MCF 10A (cell line): ENCODE results near the gene SLC44A3. TPM values are rescaled to one million over a fixed set of nuclear protein-coding genes. Genes with fewer than 3 reads are reported as not detected.

Source experiments
- BruUV-seq: library from RNA; stranded (reverse); fragments of 400-500 nt; replicated peaks from 2 replicates; lab custom pipeline; 2021; lab: Mats Ljungman, UMichigan
- CTCF ChIA-PET: fragments of 300-600 bp; sonication (Branson Sonifier 250); formaldehyde crosslinking; extraction: SDS; loops from one replicate; lab custom pipeline; 2021; ENCODE audit warnings: antibody characterized with exemption, inconsistent platforms; lab: Yijun Ruan, JAX
- POLR2A ChIA-PET: fragments of 300-600, 350-650 bp; sonication (Branson Sonifier 250); formaldehyde crosslinking; extraction: SDS; loops from one replicate; lab custom pipeline; 2020; ENCODE audit warnings: antibody characterized with exemption, inconsistent platforms; lab: Yijun Ruan, JAX
- DNase-seq: peaks from one replicate; pipeline ENCODE4 v3.0.0-alpha.2; 2018; ENCODE audit not compliant: unreplicated experiment
- H3K27ac Mint-ChIP-seq: one replicate; pipeline ENCODE4 v1.8.0; 2022; ENCODE audit warnings: mild to moderate bottlenecking, low read depth, mixed read lengths; ENCODE audit not compliant: unreplicated experiment
- H3K27me3 Mint-ChIP-seq: one replicate; pipeline ENCODE4 v1.8.0; 2022; ENCODE audit warnings: mixed read lengths; ENCODE audit not compliant: insufficient read depth, unreplicated experiment
- H3K36me3 Mint-ChIP-seq: one replicate; pipeline ENCODE4 v1.8.0; 2022; ENCODE audit warnings: mild to moderate bottlenecking, moderate library complexity, mixed read lengths; ENCODE audit not compliant: insufficient read depth, unreplicated experiment
- H3K4me1 Mint-ChIP-seq: one replicate; pipeline ENCODE4 v1.8.0; 2022; ENCODE audit warnings: mixed read lengths; ENCODE audit not compliant: insufficient read depth, unreplicated experiment
- H3K4me3 Mint-ChIP-seq: one replicate; pipeline ENCODE4 v1.8.0; 2022; ENCODE audit warnings: mild to moderate bottlenecking, moderate library complexity, mixed read lengths; ENCODE audit not compliant: unreplicated experiment
- H3K9me3 Mint-ChIP-seq: one replicate; pipeline ENCODE4 v1.8.0; 2022; ENCODE audit warnings: mixed read lengths; ENCODE audit not compliant: unreplicated experiment
- intact Hi-C: fragments of 100-400 bp; cut with micrococcal nuclease; formaldehyde crosslinking; loops from 2 replicates; pipeline ENCODE4 v1.14.1; 2022
- total RNA-seq: library from RNA; stranded (reverse); gene quantifications from 2 replicates; pipeline ENCODE4 v1.2.3, GENCODE V29; 2022
- TF ChIP-seq, protein P1 (sequence below): fragments of 200-600 bp; IDR thresholded peaks from one replicate; pipeline ENCODE4 v1.8.0; 2022; ENCODE audit warnings: antibody characterized with exemption, mild to moderate bottlenecking; ENCODE audit not compliant: unreplicated experiment

The SLC44A3 gene
- total RNA-seq, 1 experiment from 2014 or later: 2.8 TPM

DNA sequence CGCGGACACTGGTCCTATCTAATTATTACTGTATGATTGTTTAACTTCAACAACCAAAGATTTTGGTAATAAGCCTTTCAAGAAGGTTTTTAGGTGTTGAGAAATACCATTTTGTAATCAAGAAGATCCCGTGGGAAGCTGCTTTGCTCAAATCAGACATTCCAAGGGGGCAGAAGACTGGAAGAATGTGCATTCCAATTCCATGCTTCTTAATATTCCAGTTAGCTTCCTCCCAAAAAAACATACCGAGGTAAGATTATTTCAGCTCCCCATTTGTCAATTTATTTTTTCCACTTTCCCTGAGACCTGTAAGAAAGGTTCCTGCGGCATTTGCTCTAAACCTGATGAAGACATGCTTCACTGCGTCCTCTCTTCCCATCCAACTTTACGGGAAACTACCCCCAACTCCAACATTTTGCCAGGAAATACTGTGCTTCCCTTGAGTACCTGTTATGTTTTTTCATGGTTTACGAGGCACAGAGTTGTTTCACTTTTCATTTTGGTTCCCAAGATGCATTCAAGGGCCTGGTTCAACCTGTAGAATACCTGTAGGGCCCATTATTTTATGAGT is 102.7 kb downstream of the SLC44A3 start:
- Mint-ChIP-seq H3K27me3 (no peaks in the 10 kb centered on the region), H3K36me3 (no peaks in the 10 kb centered on the region), H3K9me3 (no peaks in the 10 kb centered on the region), H3K27ac (peak overlapping the region; percentile 60), H3K4me3 (peak overlapping the region; percentile 59), H3K4me1 (peaks cover 30% of the 10 kb centered on the region)
- CTCF ChIA-PET: interaction anchor here (1.0 to 1.5 kb wide), 3 partner anchors 68 to 120 kb away, joined by 4 to 5 read pairs (median 4); no protein-coding TSS in a partner anchor
- peak; percentile 16 for DNase-seq
- intact Hi-C loops: loop anchor here (10.0 kb wide), 1 partner anchor 52 kb away; no protein-coding TSS in a partner anchor
- POLR2A ChIA-PET: interaction anchor here (1.6 kb wide), 1 partner anchor 14 kb away, joined by 3 read pairs; no protein-coding TSS in a partner anchor
- TF ChIP-seq, protein P1, sequence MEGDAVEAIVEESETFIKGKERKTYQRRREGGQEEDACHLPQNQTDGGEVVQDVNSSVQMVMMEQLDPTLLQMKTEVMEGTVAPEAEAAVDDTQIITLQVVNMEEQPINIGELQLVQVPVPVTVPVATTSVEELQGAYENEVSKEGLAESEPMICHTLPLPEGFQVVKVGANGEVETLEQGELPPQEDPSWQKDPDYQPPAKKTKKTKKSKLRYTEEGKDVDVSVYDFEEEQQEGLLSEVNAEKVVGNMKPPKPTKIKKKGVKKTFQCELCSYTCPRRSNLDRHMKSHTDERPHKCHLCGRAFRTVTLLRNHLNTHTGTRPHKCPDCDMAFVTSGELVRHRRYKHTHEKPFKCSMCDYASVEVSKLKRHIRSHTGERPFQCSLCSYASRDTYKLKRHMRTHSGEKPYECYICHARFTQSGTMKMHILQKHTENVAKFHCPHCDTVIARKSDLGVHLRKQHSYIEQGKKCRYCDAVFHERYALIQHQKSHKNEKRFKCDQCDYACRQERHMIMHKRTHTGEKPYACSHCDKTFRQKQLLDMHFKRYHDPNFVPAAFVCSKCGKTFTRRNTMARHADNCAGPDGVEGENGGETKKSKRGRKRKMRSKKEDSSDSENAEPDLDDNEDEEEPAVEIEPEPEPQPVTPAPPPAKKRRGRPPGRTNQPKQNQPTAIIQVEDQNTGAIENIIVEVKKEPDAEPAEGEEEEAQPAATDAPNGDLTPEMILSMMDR: no peak
- no TSS peak for BruUV-seq

DNA sequence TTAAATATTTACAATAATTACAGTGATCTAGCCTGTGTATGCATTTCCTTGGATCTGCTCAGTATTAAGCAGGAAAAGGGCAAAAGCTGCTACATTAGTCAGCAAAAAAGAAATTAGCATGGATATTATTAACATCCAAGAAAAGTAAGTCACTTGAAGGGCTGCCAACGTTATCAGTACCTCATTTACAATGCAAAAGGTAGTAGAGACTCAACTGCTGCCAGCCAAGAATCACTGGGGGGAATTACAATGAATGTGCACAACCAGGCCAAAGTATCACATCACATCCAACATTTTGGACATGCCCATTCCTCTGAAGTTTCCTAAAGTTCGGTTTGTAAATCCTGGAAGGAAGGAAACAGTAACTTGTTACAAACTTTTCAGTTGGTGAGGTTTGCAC is 104.8 kb downstream of the SLC44A3 start:
- Mint-ChIP-seq H3K4me3 (peak overlapping the region; percentile 97), H3K27me3 (no peaks in the 10 kb centered on the region), H3K4me1 (peaks cover 24% of the 10 kb centered on the region), H3K27ac (peak overlapping the region; percentile 69), H3K9me3 (no peaks in the 10 kb centered on the region), H3K36me3 (no peaks in the 10 kb centered on the region)
- BruUV-seq: no TSS peak
- intact Hi-C loops: loop anchor here (10.0 kb wide), 1 partner anchor 50 kb away; no protein-coding TSS in a partner anchor
- peak; percentile 31 for DNase-seq
- CTCF ChIA-PET: interaction anchor here (1.4 to 3.1 kb wide), 3 partner anchors 70 to 119 kb away, joined by 3 to 14 read pairs (median 5); no protein-coding TSS in a partner anchor
- TF ChIP-seq, protein P1: no peak
- POLR2A ChIA-PET: interaction anchor here (0.7 to 2.1 kb wide), 6 partner anchors 14 to 82 kb away, joined by 3 to 11 read pairs (median 4); no protein-coding TSS in a partner anchor

DNA sequence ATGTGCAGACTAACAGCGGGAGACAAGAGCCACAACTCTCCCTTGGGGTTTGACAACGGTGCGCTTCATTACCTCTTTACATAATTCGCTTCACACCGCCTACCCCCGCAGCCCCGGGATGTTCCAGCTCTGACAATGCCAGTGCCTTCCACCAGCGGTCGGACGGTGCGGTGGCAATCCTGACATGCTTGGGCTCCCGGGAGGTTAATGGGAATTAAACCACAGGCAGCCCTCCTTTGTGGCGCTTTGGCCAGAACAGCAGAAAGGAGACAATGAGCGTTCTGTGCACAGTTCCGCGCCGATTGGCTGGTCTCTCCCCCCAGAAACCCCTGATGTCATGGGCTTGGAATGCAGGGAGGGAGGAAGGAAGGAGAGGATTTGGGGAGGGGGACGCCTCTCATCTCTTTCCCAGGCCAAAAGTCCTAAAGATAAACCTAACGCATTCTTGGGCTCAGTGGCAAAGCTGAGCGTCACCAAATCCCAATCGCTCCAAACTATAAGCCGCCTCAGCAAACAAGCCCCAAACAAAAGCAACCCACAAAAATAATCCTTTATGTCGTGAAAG is 105.5 kb downstream of the SLC44A3 start:
- Mint-ChIP-seq H3K4me1 (peaks cover 22% of the 10 kb centered on the region), H3K36me3 (no peaks in the 10 kb centered on the region), H3K4me3 (peak overlapping the region; percentile 97), H3K9me3 (no peaks in the 10 kb centered on the region), H3K27me3 (no peaks in the 10 kb centered on the region), H3K27ac (peak overlapping the region; percentile 69)
- TF ChIP-seq, protein P1: no peak
- no TSS peak for BruUV-seq
- CTCF ChIA-PET: interaction anchor here (0.7 to 3.1 kb wide), 2 partner anchors 71 to 1406 kb away, joined by 3 to 14 read pairs; no protein-coding TSS in a partner anchor
- intact Hi-C loops: loop anchor here (1.0 to 10.0 kb wide), 4 partner anchors 49 to 116 kb away; no protein-coding TSS in a partner anchor
- POLR2A ChIA-PET: interaction anchor here (0.6 to 2.1 kb wide), 4 partner anchors 13 to 72 kb away, joined by 3 to 11 read pairs (median 4); no protein-coding TSS in a partner anchor
- peak; percentile 59 for DNase-seq
